Activated CD4-positive, alpha-beta T cell treated with anti-CD3 and anti-CD28 coated beads for 24 hours (primary cell): Measurements from ENCODE around the gene PCCA.
"Not testable (repeated sequence)": the region's sequence is repeated elsewhere in the genome, so short reads cannot be mapped to it uniquely, and the experiment has no call there.

ENCODE experiments used
- DNase-seq, 2 donors: peaks; one replicate each; pipeline ENCODE4 v3.0.0-alpha.2; 2020; ENCODE audit warnings: low read depth in 2 of 2

The PCCA gene

DNA sequence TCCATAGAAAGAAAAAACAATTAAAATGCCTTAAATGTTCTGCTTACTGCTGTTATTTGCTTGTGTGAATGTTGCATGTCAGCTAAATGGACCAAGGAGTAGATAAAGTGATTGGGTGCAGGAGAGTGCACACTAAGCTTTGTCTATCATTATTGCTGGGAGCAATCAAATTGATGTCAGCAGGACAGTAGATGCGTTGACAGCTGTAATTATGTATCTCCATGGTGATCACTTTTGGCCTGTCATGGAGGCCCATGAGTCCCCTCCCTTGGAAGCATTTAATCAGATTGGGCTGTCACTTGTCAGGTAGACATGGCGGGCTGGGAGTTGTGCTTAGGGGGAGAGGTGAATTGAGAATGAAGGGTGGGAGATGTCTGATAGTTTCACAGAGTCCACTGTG is 215.3 kb downstream of the PCCA start:
- DNase-seq = no peak

DNA sequence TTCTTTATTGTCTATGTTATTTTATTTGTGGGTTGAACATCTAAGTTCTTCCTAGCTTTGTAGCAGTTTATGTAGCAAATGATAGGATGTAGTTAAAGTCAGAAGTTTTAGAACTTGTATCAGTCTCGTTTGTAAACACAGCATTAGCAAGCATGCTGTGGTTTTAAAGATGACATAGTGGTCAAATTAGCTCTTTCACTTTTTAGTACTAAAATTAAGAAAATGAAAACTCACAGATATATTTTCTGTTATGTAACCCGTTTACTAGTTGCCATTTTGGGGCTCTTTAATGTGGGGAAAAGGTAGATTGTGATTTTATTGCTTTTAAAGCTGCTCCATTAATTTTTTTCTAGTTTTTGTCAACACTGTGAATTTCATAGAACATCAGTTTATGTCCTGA is 216.5 kb downstream of the PCCA start:
- DNase-seq = no peak

DNA sequence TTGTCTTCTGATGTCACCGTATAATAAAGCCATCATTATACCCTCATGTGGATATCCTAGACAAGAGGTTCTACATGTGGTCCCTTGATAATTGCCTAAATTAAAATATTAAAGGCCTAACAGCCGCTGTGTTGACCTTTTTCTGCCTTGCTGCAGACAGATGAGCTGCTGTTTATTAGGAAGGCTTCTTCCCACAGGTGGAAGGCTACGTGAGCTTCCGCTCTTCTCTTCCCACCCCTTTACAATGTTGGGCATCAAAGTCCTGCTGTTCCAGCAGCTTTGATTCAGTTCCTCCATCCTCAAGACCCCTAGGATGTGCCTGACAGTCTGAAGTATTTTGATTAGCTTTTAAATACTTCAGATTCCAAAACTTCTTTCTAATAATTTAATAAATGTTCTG is 217.1 kb downstream of the PCCA start:
- no peak for DNase-seq

DNA sequence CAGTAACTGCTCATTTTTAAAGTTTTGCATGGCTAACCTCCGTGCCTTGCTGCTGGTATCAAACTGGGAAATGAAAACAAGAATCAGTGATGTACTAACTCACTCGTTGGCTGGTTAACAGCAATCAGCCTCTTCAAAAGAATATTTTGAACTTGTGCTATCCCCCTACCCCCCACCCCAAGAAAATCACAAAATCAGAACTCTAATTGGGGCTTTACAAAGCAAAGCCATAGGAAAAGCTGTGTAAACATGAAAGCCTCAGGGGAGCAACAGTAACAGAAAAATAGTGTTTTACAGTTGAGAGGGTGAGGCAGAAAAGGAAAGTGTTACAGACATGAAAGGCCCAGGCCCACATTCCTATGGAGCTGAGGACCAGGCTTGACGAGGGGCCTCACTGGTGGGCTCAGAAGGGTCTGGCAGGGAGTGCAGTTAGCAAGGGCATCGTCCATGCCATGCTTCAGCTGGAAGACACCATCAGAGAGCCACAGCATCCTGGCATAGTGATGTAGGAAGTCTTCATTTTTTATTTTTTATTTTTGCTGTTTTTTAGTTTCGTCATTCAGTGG is 217.6 kb downstream of the PCCA start:
- DNase-seq = no peak

DNA sequence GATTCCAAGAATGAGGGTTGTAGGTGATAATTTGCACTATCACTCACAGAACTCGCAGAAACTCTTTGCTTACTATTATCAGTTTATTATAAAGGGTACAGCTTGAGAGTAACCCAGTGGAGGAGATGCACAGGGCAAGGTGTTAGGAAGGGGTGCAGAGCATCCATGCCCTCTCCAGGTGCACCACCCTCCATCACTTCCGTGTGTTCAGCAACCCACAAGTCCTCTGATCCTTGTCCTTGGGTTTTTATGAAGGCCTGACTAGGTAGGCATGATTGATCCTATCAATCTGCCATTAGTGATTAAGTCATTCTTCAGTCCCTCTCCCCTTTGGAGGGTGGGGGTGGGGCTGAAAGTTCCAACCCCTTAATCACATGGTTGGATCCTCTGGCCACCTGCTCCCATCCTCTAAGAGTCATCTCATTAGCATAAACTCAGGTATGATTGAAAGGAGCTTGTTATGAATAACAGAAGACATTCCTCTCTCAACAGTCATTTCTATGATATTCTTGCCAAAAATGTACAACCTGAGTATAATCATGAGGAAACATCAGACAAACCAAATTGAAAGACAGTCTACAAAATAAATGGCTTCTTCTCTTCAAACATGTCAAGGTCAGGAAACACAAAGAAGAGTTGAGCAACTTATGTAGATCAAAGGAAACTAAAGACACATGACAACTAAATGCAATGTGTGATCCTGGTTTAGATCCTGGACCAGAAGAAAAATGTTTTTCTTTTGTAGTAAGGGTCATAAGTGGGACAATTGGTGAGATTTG is 225.4 kb downstream of the PCCA start:
- DNase-seq = no peak

DNA sequence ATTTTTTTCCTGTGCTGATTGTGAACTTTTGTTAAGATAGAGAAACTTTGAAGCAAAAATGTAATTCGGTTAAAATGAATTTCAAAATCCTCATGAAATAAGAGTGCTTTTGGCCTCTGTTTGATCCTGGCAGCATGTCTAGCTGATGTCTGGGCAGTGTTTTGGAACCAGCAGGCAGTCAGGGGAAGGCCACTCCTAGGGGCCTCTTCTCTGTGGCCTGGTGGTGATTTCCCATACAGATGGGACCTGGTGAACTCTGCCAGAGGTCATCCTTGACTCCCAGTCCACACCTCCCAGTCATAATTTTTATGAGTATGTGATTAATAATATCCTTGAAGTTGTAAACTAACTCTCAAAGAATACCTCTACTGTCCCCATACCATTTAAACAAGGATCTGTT is 226.6 kb downstream of the PCCA start:
- DNase-seq = no peak

DNA sequence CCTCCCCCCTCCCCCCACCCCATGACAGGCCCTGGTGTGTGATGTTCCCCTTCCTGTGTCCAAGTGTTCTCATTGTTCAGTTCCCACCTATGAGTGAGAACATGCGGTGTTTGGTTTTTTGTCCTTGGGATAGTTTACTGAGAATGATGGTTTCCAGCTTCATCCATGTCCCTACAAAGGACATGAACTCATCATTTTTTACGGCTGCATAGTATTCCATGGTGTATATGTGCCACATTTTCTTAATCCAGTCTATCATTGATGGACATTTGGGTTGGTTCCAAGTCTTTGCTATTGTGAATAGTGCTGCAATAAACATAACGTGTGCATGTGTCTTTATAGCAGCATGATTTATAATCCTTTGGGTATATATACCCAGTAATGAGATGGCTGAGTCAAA is 229.6 kb downstream of the PCCA start:
- not testable (repeated sequence) for DNase-seq

DNA sequence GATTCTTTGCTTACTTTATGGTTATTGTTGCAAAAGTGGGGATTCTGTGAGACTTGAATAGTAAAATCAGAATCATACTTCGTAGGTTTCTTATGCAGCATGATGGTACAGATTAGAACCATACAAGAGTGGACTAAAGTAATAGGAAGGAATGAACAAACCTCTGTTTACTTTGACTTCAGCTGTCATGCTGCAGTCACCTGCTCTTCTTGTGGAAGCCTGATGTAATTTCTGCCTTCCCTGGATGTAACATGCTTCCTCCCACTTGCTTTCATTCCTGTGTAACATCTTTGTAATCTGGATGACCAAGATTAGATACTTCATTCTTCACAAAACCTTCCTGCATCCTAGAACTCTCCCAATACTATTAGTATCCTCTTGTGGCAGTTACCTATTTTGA is 235.0 kb downstream of the PCCA start:
- no peak for DNase-seq

DNA sequence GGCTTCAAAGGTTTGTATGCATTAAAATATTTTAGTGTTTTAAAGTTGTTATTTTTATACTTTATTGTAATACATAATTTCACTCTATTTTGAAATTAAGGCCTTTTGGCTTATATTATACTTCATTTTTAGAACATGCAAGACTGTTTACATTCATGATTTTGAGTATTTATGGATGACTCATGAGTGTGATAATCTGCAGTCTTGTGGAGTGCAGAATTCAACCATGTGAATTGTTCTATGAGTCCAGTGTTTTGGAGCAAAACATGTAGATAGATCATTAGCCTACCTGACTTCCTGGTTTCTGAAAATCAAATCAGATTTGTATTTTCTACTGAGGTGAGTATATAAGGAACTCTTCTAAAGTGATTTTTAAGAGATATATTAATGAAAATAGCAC is 241.8 kb downstream of the PCCA start:
- no peak for DNase-seq

DNA sequence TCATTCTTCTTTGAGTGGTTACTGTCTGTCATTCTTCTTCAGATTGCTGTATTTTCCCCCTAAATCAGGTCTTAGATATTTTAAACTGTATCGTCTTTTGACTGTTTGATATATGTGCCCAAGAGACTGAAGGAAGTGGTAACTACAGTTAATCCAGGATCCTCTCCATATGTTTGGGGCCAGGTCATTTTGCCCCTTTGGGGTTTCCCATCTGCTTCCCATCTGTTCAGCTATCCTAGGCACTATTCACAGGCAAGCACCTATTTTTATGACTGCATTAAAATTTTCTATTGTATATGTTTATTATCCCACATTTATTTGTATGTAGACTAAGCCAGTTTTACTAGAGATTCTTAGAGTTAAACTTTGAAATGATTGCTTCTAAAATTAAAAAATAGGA is 244.2 kb downstream of the PCCA start:
- DNase-seq = no peak

DNA sequence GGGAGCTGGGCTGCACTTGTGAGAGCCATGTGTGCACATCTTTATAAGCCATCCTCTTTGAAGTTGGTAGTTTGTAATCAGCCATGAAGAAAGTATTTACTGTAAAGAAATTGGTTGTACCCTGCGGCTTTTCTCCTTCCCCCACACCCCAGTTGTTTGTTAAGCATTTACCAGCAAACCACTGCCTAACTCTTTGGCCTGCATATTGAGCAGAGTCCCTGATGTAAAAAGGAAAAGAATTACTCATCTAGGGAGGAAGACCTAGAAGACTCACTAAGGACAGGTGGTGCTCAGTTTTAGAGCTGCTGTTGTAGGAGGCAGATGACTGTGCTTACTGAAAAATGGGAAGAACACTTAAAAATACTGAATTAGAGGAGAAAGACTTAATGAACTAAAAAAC is 245.3 kb downstream of the PCCA start:
- no peak for DNase-seq

DNA sequence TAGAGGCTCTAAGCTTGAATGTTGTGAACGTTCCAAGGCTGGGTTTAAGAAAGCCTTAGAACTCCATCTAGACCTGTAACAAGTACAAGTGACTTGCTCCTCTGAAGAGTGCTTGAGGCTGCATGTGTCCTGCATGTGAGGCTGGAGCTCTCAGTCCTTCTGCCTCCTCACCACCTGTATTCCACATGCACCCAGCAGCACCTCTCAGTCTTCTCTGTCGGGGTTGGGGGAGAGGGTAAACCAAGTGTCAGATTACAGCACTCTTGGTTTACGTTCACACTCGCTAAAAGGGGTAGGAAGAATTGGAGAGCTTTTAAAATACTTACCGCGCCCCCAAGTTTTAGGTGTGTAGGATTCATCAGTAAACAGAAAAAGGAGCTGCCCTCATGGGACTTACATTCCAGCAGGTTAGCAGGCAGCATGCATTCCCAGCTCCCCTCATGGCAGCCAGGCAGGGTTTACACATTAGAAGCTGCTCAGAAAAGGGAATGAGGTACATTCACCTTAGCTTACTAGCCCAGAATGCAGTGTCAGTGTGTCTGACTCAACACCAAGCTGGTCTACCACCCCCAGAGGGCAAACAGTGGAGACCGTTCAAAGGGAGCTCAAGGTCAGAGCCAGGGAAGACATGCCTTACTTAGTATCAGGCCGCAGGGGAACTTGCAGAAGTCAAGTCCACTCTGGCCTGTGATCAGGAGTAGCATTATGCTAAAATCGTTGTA is 248.1 kb downstream of the PCCA start:
- no peak for DNase-seq

DNA sequence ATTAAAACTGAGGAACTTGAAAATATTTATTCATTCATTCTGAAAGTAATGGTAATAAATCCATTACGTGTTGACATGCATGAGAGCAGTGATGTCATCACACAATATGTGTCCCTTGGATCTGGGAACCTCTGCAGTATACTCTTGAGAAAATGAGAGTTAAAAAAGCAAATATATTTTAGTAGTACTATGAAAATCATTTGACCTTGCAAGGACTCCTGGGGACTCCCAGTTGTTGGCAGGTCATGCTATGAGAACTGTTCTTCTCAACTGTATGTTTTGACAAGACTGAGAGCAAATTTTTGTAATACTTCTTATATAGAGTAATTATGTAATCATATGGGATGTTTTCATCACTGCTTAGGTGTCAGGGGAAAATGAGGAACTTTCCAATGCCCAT is 249.4 kb downstream of the PCCA start:
- DNase-seq = no peak

DNA sequence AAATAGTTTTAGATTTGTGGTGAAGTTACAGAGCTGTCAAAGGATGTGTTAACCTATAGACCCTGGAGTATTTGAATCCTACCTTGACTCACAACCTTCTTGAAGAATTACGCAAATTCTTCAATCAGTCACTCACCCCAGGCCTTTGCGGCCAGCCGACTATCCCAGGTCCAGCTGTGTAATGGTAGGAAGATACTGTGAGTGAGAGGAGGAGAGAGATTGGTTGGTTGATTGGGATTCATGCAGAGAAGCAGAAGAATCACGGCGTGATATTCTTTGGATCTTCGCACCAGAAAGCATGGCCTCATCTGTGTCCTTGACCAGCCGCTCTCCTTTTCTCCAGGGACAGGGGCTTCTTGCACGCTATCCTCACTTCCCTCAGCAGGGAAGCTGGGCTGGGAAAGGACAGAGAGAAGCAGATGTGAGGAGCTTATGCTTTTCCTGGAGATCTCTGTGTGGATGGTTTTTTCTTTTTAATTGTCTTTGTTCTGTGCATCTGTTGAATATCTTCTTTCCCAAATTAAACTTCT is 250.6 kb downstream of the PCCA start:
- DNase-seq = no peak

DNA sequence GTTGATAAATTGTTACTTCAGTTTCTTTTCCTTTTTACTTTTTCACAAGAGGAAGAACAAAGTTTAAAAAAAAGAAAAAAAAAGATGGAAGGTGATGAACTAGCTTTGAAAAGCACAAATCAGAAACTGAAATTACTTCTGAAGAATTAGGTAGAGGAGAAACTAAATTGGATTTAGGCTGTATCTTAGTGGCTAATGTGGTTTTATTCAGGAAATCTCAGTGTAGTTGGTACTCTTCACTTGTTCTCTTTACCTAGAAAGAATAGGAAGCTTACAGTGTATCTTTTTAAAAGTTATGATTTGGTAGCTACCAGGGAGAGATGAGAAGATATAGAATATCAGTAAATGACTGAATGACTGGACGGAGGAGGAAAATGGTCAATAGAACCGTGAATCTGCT is 252.0 kb downstream of the PCCA start:
- DNase-seq = no peak

DNA sequence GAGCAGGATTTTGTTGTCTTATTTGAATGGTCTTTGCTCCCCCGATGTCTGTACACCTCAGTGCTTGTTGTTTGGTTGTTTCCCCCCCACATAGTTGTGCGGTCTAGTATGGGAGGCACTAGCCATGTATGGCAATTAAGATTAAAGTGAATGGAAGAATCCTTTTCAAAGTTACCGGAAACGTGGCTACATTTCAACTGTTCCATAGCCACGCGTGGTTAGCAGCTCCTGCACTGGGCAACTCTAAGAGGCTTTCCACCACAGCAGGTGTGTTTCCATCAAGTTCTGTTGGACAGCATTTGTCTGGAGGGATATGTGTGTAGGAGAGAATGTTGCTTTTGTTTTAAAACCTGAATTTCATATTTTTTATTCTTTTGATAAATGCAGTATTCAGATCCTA is 252.4 kb downstream of the PCCA start:
- no peak for DNase-seq

DNA sequence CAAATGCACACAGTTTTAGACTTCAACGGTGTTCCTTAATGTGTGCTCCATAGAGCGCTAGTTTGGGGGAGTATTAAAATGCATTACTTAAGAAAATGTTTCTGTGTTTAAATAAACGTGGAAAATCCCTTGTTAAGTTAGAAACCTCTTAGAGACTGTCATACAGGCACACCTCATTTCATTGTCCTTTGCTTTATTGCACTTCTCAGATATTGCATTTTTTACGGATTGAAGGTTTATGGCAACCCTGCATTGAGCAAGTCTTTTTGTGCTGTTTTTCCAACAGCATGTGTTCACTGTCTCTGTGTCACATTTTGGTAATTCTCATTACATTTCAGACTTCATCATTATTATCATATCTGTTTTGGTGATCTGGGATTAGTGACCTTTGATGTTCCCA is 255.7 kb downstream of the PCCA start:
- DNase-seq = no peak

DNA sequence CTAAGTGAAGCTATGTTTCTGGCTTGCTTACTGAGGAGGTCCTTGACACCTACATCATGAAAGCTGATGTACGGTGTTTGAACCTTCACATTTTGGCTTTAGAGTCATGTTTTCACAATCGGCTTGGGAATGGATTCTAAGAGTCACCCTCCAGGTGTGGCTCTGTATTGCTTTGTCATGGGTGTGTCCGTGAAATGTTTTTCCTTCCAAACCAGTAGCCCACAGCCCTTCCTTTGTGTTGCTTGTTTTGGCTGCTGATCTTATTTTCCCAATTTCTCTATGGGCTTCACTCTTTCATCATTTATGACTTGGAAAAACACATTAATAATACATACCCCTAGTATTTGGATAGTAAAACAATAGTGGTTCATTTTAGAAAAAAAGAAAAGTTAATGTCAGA is 259.1 kb downstream of the PCCA start:
- DNase-seq = no peak

DNA sequence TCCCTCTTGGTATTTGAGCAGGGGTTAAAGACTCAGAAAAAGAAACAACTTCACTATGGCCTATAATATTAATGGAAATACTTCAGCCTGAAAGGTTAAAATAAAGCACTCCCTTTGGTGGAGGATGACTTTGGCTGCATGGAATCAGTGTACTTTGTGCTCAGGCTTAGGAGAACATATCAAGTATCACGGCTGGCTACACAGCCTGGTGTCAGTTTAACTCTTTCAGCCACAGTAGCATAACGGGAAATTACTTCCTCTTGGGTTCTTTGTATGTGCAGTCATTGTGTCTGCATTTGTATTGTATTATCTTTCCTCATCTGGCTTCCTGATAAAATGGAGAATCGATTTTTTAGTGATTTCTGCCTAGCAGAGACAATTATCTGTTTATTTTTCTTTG is 260.7 kb downstream of the PCCA start:
- DNase-seq = no peak

DNA sequence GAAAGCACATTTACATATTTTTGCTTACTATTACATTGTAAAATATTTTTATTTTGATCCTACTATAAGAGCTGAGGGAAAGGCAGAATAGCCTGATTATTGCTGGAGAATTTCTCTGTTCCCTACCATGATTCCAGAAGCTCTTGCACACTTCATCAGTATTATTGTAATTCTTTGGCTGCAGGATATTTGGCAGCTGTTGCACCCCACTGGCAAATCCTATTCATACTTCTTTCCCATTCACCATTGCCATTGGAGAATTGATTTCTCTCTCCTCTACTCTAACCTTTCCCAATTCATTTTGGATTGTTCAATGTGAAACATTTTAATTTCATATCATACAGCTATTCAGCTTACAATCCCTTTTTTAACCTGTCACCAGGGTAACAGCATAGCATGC is 261.7 kb downstream of the PCCA start:
- DNase-seq = no peak

DNA sequence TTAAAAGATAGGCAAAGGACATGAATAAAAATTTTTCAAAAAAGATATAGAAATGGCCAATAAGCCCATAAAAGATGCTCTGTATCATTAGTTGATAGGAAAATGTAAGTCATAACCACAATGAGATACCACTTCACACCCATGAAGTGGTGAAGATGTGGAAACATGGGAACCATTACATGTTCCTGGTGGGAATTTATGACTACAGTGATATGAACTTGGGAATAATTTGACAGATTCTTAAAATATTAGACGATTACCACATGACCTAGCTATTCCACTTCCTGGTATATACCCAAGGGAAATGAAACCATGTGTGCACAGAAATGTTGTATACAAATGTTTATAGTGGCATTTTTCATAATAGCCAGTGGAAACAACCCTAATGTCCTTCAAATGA is 267.5 kb downstream of the PCCA start:
- DNase-seq = no peak

DNA sequence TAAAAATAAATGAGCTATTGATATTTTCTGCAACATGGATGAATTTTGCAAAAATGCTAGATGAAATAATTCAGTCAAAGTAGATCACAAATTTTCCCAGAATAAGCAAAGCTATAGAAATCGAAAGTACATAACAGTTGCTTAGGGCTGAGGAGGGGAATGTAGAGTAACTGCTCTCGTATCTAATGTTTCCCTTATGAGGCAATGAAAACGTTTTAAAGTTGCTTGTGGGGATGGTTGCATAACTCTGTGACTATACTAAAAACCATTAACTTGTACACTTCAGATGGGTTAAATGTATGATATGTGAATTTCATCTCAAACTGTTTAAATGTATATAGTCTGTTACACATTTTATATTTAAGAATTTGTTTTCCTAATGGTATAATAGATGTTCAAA is 268.0 kb downstream of the PCCA start:
- no peak for DNase-seq

DNA sequence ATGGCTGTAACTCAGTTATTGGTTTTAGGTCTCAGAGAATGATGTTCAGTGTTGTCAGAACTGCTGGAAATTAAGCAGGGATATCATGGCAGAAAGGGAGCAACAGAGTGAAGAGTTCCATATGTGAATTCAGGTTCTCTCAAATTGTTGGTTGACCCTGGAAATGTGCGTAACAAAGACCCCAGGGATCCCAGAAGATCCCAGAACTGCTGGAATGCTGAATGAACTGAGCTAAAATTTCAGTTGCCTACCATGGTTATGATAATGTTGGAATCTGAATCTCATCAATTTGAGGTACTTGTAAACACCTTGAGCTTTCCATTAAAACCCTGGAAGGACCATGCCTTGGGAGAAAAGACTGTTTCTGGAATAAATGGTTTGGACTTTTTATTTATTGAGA is 268.9 kb downstream of the PCCA start:
- DNase-seq = no peak
